MM.1S (cell line): Measurements from ENCODE around the gene AHCY.
"Not testable (repeated sequence)": the region's sequence is repeated elsewhere in the genome, so short reads cannot be mapped to it uniquely, and the experiment has no call there.

ENCODE experiments used
- DNase-seq: peaks from one replicate; pipeline ENCODE4 v3.0.0-alpha.2; 2015
- H2AFZ ChIP-seq: fragments of 300-600 bp; sonication (generic); 2 replicates; pipeline ENCODE4 v1.6.0; 2016; ENCODE audit warnings: antibody characterized with exemption, low read length
- H3F3A ChIP-seq: fragments of 300-600 bp; sonication (generic); 2 replicates; pipeline ENCODE4 v1.6.1; 2016; ENCODE audit warnings: mild to moderate bottlenecking, antibody characterized with exemption, low read length, moderate library complexity, mixed read lengths; ENCODE audit not compliant: insufficient read depth
- H3K27ac ChIP-seq: fragments of 300-600 bp; sonication (generic); 2 replicates; pipeline ENCODE4 v1.5.1; 2016; ENCODE audit warnings: mild to moderate bottlenecking, low read length
- H3K27me3 ChIP-seq: fragments of 300-600 bp; sonication (generic); replicated peaks from 2 replicates; pipeline ENCODE4 v1.6.0; 2016; ENCODE audit warnings: low read length; ENCODE audit not compliant: insufficient read depth
- H3K36me3 ChIP-seq: fragments of 300-600 bp; sonication (generic); replicated peaks from 2 replicates; pipeline ENCODE4 v1.6.1; 2016; ENCODE audit warnings: mild to moderate bottlenecking, low read length, mixed read lengths; ENCODE audit not compliant: insufficient read depth
- H3K4me1 ChIP-seq: fragments of 300-600 bp; sonication (generic); 2 replicates; pipeline ENCODE4 v1.6.1; 2016; ENCODE audit warnings: low read length, mixed read lengths
- H3K4me2 ChIP-seq: fragments of 300-600 bp; sonication (generic); 2 replicates; pipeline ENCODE4 v1.6.0; 2016; ENCODE audit warnings: low read depth, low read length
- H3K4me3 ChIP-seq: fragments of 300-600 bp; sonication (generic); 2 replicates; pipeline ENCODE4 v1.5.1; 2016; ENCODE audit warnings: low read length, mixed read lengths
- H3K79me2 ChIP-seq: fragments of 300-600 bp; sonication (generic); 2 replicates; pipeline ENCODE4 v1.6.1; 2016; ENCODE audit warnings: mixed run types, low read length, mixed read lengths
- H3K9ac ChIP-seq: fragments of 300-600 bp; sonication (generic); 2 replicates; pipeline ENCODE4 v1.6.1; 2016; ENCODE audit warnings: low read length, mixed read lengths
- H3K9me2 ChIP-seq: fragments of 300-600 bp; sonication (generic); replicated peaks from 2 replicates; pipeline ENCODE4 v1.6.1; 2016; ENCODE audit warnings: mild to moderate bottlenecking, low read length, mixed read lengths; ENCODE audit not compliant: insufficient read depth
- H3K9me3 ChIP-seq: fragments of 300-600 bp; sonication (generic); replicated peaks from 2 replicates; pipeline ENCODE4 v1.6.1; 2016; ENCODE audit warnings: mild to moderate bottlenecking, low read length, mixed read lengths; ENCODE audit not compliant: insufficient read depth
- H4K20me1 ChIP-seq: fragments of 300-600 bp; sonication (generic); 2 replicates; pipeline ENCODE4 v1.6.1; 2016; ENCODE audit warnings: mild to moderate bottlenecking, low read length, moderate library complexity, mixed read lengths; ENCODE audit not compliant: insufficient read depth
- EZH2 ChIP-seq: fragments of 300-600 bp; sonication (generic); optimal IDR thresholded peaks from 2 replicates; pipeline ENCODE3; 2017; ENCODE audit warnings: low read depth, mild to moderate bottlenecking, antibody characterized with exemption, low read length, mixed read lengths
- EZH2phosphoT487 ChIP-seq: fragments of 300-600 bp; sonication (generic); IDR thresholded peaks from 2 replicates; pipeline ENCODE4 v1.6.1; 2018; ENCODE audit warnings: antibody characterized with exemption, low read length
- TF ChIP-seq, protein P1 (sequence below): fragments of 300-600 bp; sonication (generic); IDR thresholded peaks from 2 replicates; pipeline ENCODE4 v1.5.1; 2016; ENCODE audit warnings: antibody characterized with exemption, low read length, mixed read lengths

Gene AHCY

DNA sequence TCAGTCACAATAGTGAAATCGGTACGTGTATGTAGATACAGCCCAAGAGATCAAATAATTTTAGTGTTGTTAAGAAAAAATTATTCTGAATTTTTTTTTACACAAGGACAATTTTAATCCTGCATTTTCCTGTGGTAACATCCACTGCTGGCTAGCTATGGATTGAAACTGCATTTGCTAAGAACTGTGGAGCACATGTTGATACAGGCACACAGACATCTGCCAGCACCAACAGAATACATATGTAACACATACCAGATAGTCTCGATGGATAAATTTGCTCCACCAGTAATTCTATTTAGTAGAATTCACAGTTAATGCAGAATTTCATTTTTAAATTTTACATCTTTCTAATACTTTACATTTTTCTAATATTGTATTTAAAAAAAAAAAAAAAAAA is 59.8 kb downstream of the AHCY start:
- TF ChIP-seq EZH2phosphoT487 (no peak), EZH2 (no peak)
- Histone ChIP-seq H2AFZ (no peak overlapping the region), H3K9me2 (no peaks in the 10 kb centered on the region), H3K27me3 (no peaks in the 10 kb centered on the region), H3K9ac (no peak overlapping the region), H3K4me2 (no peak overlapping the region), H3K4me3 (no peak overlapping the region), H4K20me1 (no peaks in the 10 kb centered on the region), H3K79me2 (no peaks in the 10 kb centered on the region), H3K27ac (no peak overlapping the region), H3F3A (peaks cover 15% of the 10 kb centered on the region), H3K36me3 (no peaks in the 10 kb centered on the region), H3K9me3 (no peaks in the 10 kb centered on the region), H3K4me1 (peaks cover 15% of the 10 kb centered on the region)
- no peak for DNase-seq

- DNase-seq, result no peak
- Histone ChIP-seq H2AFZ (no peak overlapping the region), H4K20me1 (no peaks in the 10 kb centered on the region), H3K9ac (no peak overlapping the region), H3K79me2 (no peaks in the 10 kb centered on the region), H3K27ac (no peak overlapping the region), H3K27me3 (no peaks in the 10 kb centered on the region), H3K4me2 (no peak overlapping the region), H3K9me2 (no peaks in the 10 kb centered on the region), H3F3A (peaks cover 15% of the 10 kb centered on the region), H3K4me1 (peaks cover 15% of the 10 kb centered on the region), H3K4me3 (no peak overlapping the region), H3K9me3 (no peaks in the 10 kb centered on the region), H3K36me3 (no peaks in the 10 kb centered on the region)
- no peak for TF ChIP-seq EZH2phosphoT487
- TF ChIP-seq EZH2, result no peak
- TF ChIP-seq, protein P1, sequence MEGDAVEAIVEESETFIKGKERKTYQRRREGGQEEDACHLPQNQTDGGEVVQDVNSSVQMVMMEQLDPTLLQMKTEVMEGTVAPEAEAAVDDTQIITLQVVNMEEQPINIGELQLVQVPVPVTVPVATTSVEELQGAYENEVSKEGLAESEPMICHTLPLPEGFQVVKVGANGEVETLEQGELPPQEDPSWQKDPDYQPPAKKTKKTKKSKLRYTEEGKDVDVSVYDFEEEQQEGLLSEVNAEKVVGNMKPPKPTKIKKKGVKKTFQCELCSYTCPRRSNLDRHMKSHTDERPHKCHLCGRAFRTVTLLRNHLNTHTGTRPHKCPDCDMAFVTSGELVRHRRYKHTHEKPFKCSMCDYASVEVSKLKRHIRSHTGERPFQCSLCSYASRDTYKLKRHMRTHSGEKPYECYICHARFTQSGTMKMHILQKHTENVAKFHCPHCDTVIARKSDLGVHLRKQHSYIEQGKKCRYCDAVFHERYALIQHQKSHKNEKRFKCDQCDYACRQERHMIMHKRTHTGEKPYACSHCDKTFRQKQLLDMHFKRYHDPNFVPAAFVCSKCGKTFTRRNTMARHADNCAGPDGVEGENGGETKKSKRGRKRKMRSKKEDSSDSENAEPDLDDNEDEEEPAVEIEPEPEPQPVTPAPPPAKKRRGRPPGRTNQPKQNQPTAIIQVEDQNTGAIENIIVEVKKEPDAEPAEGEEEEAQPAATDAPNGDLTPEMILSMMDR, result no peak
Observed at GRCh38 chr20:34242879-34243278, 60.3 kb downstream of the AHCY start.

DNA sequence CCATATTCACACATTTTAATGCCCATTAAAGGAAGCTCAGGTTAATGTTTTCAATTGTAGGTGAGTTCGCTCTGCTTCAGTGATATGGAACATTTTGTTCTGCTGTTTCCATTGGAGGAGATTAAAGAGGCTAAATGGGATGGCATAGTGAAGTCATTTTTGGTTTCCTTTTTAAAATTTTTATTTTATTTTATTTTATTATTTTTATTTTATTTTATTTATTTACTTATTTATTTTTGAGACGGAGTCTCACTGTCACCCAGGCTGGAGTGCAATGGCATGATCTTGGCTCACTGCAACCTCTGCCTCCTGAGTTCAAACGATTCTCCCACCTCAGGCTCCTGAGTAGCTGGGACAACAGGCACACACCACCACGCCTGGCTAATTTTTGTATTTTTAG is 61.1 kb downstream of the AHCY start:
- H4K20me1 ChIP-seq, H3K36me3 ChIP-seq, H3K9me2 ChIP-seq, H2AFZ ChIP-seq, DNase-seq, H3K9me3 ChIP-seq, H3K79me2 ChIP-seq, H3K9ac ChIP-seq, H3K4me3 ChIP-seq, H3K27me3 ChIP-seq, H3K27ac ChIP-seq: not testable (repeated sequence)
- Histone ChIP-seq H3K4me2 (peak overlapping the region; percentile 65), H3K4me1 (peaks cover 15% of the 10 kb centered on the region), H3F3A (peaks cover 15% of the 10 kb centered on the region)

- DNase-seq, result peak; percentile 61
- peak within 1 kb of the TSS; percentile 42; the same call in 1 of the 2 replicates for H3K27ac ChIP-seq
- H3K9ac ChIP-seq, result no peak within 1 kb of the TSS; the same call in 1 of the 2 replicates
- H3K4me2 ChIP-seq, result peak within 1 kb of the TSS; percentile 65
- peaks cover 15% of the 10 kb centered on the region for H3F3A ChIP-seq
- H4K20me1 ChIP-seq, result no peaks in the 10 kb centered on the region
- no peaks in the 10 kb centered on the region for H3K27me3 ChIP-seq
- TF ChIP-seq EZH2 (no peak), EZH2phosphoT487 (no peak)
- H3K4me1 ChIP-seq, result peaks cover 15% of the 10 kb centered on the region
- no peaks in the 10 kb centered on the region for H3K9me3 ChIP-seq
- H3K79me2 ChIP-seq, result no peaks in the 10 kb centered on the region
- no peaks in the 10 kb centered on the region for H3K9me2 ChIP-seq
- H2AFZ ChIP-seq, result peak within 1 kb of the TSS; percentile 22
- H3K4me3 ChIP-seq, result no peak within 1 kb of the TSS
- H3K36me3 ChIP-seq, result no peaks in the 10 kb centered on the region
Observed at GRCh38 chr20:34240693-34241615, 62.2 kb downstream of the AHCY start, which contains the start of gene ASIP. Gene ASIP (plus strand): TSS chr20:34241423. CDS start chr20:34260375, 18,952 bp downstream.
